Ovary (tissue), 9 donors: Measurements from ENCODE around the gene NR3C2. TPM values are rescaled to one million over a fixed set of nuclear protein-coding genes. Genes with fewer than 3 reads are reported as not detected.
A peak's percentile ranks its signal among the peaks of the same experiment; 100 is the strongest.

Source experiments
- DNase-seq, 5 donors: peaks; one replicate each; pipeline ENCODE4 v3.0.0-alpha.2; 2019 to 2020
- H3K27ac ChIP-seq, 2 donors: fragments of 200-600 bp; one replicate each; pipeline versions ENCODE4 v1.5.1 to v1.8.0; 2019 to 2022
- H3K27me3 ChIP-seq: fragments of 200-600 bp; one replicate; pipeline ENCODE4 v1.8.0; 2022
- H3K36me3 ChIP-seq: fragments of 200-600 bp; sonication (generic); one replicate; pipeline ENCODE4 v1.5.1; 2019
- H3K4me1 ChIP-seq: one replicate; pipeline ENCODE4 v1.8.1; 2013; ENCODE audit warnings: mild to moderate bottlenecking, moderate library complexity; ENCODE audit not compliant: insufficient read depth
- H3K4me3 ChIP-seq: fragments of 200-600 bp; sonication (generic); one replicate; pipeline ENCODE4 v1.5.1; 2017
- H3K9me3 ChIP-seq, 2 donors: fragments of 200-600 bp in 1 of 2; sonication (generic) in 1 of 2; one replicate each; pipeline versions ENCODE4 v1.5.1 to v1.8.1; 2013 to 2019; ENCODE audit warnings: mild to moderate bottlenecking in 1 of 2, moderate library complexity in 1 of 2
- CTCF ChIP-seq, 3 donors: fragments of 450-650 bp in 2 of 3; fragments of 200-600 bp in 1 of 3; IDR thresholded peaks; one replicate each; pipeline versions ENCODE4 v1.5.1 to v1.8.0; 2016 to 2022; ENCODE audit warnings: antibody characterized with exemption in 3 of 3, mild to moderate bottlenecking in 1 of 3
- EP300 ChIP-seq: sonication (generic); formaldehyde crosslinking; IDR thresholded peaks from one replicate; pipeline ENCODE4 v1.6.1; 2017; ENCODE audit warnings: antibody characterized with exemption
- POLR2A ChIP-seq: fragments of 450-650 bp; IDR thresholded peaks from one replicate; pipeline ENCODE4 v1.6.1; 2017; ENCODE audit warnings: antibody characterized with exemption, mild to moderate bottlenecking, moderate library complexity
- whole genome bisulfite sequencing, 3 donors: extraction: QIAGEN DNeasy Blood & Tissue Kit in 1 of 3; methylation state at CpG; one replicate each; pipeline versions ENCODE4 v1.1.5 to v1.1.7; 2013 to 2017; 5-methylcytosine and 5-hydroxymethylcytosine counted together
- intact Hi-C, 4 donors: fragments of 100-400 bp; cut with DNase I; formaldehyde crosslinking; loops; one replicate each; pipeline versions ENCODE4 v1.11.0 to v1.15.1; 2022 to 2023
- polyA plus RNA-seq, 2 donors: library from polyadenylated mRNA; stranded (reverse); fragments of 200-250 nt in 1 of 2; fragments of 350-450 nt in 1 of 2; fragmentation: Illumina TruSeq in 1 of 2; extraction: RNeasy Lipid Tissue Mini Kit (QIAGEN cat#74804) in 1 of 2; gene quantifications; one replicate each; pipeline ENCODE4 v1.2.3, GENCODE V29; 2013 to 2014
- total RNA-seq, 7 donors: library from RNA; depleted of rRNA in 2 of 7; stranded (reverse); fragments of >200 nt in 2 of 7; fragmentation: NEBNext Ultra II Directional in 3 of 7; extraction: Animal tissue kit (Norgen Biotek cat#: 25700) in 3 of 7; gene quantifications; one replicate each; pipeline versions ENCODE4 v1.1.0 to v1.2.4, GENCODE V29; 2016 to 2023
- donor health status: DM: no; HTN: no; CAD: no; lungs with moderate emphysema.
- donor health status: DM: no; HTN: no; CAD: no.
- donor health status: Bipolar disorder and iron deficiency.
- donor health status: DM: yes; HTN: yes; CAD: no.
- donor health status: DM: no; HTN: no; CAD: no.
- donor health status: DM: yes; HTN: yes; CAD: no.

The NR3C2 gene
- total and polyA plus RNA-seq, 9 donors = 6.8 to 37.5 (median 22.9) TPM

- Histone ChIP-seq H3K9me3 (no peaks in the 10 kb centered on the region), H3K36me3 (no peaks in the 10 kb centered on the region), H3K27me3 (no peaks in the 10 kb centered on the region), H3K4me1 (peaks cover 9% of the 10 kb centered on the region), H3K27ac (no peak overlapping the region), H3K4me3 (no peak overlapping the region)
- WGBS, 3 donors = 88 to 92% (median 88%) methylated on average over 7 of the region's 7 CpGs
- intact Hi-C loops = no loop called here
- DNase-seq = no peak
- no peak for TF ChIP-seq CTCF (IDR thresholded peaks at IDR 0.05)
- no peak for TF ChIP-seq EP300
- TF ChIP-seq POLR2A = no peak
These were observed 271.5 kb downstream of the NR3C2 start for GRCh38 chr4:148170408-148171365.

- intact Hi-C loops = no loop called here
- DNase-seq = peak in 2 of 5 donors; percentile 23 to 26
- Histone ChIP-seq H3K4me3 (no peak overlapping the region), H3K36me3 (no peaks in the 10 kb centered on the region), H3K9me3 (no peaks in the 10 kb centered on the region), H3K27ac (no peak overlapping the region), H3K4me1 (peaks cover 11% of the 10 kb centered on the region), H3K27me3 (no peaks in the 10 kb centered on the region)
- TF ChIP-seq CTCF (IDR thresholded peaks at IDR 0.05) (no peak), EP300 (no peak), POLR2A (no peak)
- WGBS, 3 donors = 5 to 9% (median 8%) methylated on average over 6 of the region's 6 CpGs
These were observed 276.1 kb downstream of the NR3C2 start for GRCh38 chr4:148166132-148166591.

- Histone ChIP-seq H3K27me3 (no peaks in the 10 kb centered on the region), H3K4me1 (peaks cover 11% of the 10 kb centered on the region), H3K36me3 (no peaks in the 10 kb centered on the region), H3K27ac (no peak overlapping the region), H3K9me3 (no peaks in the 10 kb centered on the region), H3K4me3 (no peak overlapping the region)
- TF ChIP-seq CTCF (IDR thresholded peaks at IDR 0.05) (no peak), EP300 (no peak), POLR2A (no peak)
- intact Hi-C loops = no loop called here
- WGBS, 3 donors = 53 to 54% (median 54%) methylated on average over 2 of the region's 2 CpGs
- no peak for DNase-seq
These were observed 277.7 kb downstream of the NR3C2 start for GRCh38 chr4:148164557-148164956.

- TF ChIP-seq CTCF (IDR thresholded peaks at IDR 0.05) (no peak), POLR2A (no peak), EP300 (no peak)
These were observed 279.2 kb downstream of the NR3C2 start for GRCh38 chr4:148162991-148163390.

More at GRCh38 chr4:148162991-148163390, 279.2 kb downstream of the NR3C2 start:
- Histone ChIP-seq H3K9me3 (no peaks in the 10 kb centered on the region), H3K4me3 (no peak overlapping the region), H3K27ac (no peak overlapping the region), H3K27me3 (no peaks in the 10 kb centered on the region), H3K4me1 (peaks cover 9% of the 10 kb centered on the region), H3K36me3 (no peaks in the 10 kb centered on the region)
- intact Hi-C loops = no loop called here
- DNase-seq = no peak
- WGBS, 3 donors = 28 to 77% (median 61%) methylated on average over 1 of the region's 1 CpG
